Measurements from ENCODE around the gene CCDC183.

CCDC183 gene

GRCh38 chr9:136796238-136796774 lies at the start of gene CCDC183:
Gene CCDC183, plus strand, starts transcription at chr9:136796338. Its CDS starts 60 bp downstream, at chr9:136796398.
- DNase-seq (ENCODE audit: low read depth): no peak
- TF ChIP-seq CTCF (conservative IDR thresholded peaks at IDR 0.05; ENCODE audit: low read depth, low read length): no peak
- no peak within 1 kb of the TSS for H3K4me3 ChIP-seq (ENCODE audit: low read depth, low read length)

GRCh38 chr9:136746621-136747020 lies 49.5 kb upstream of the CCDC183 start:
- no peak for TF ChIP-seq CTCF (conservative IDR thresholded peaks at IDR 0.05; ENCODE audit: low read depth, low read length)
- no peak for DNase-seq (ENCODE audit: low read depth)
- H3K4me3 ChIP-seq (ENCODE audit: low read depth, low read length): no peak overlapping the region

GRCh38 chr9:136747161-136748060 lies 48.7 kb upstream of the CCDC183 start:
- TF ChIP-seq CTCF (conservative IDR thresholded peaks at IDR 0.05; ENCODE audit: low read depth, low read length): no peak
- no peak overlapping the region for H3K4me3 ChIP-seq (ENCODE audit: low read depth, low read length)
- no peak for DNase-seq (ENCODE audit: low read depth)

GRCh38 chr9:136748201-136748600 lies 47.9 kb upstream of the CCDC183 start, which contains the start of gene LCN6:
Gene LCN6, minus strand, starts transcription at chr9:136748525. Its CDS starts 42 bp downstream, at chr9:136748483.
- H3K4me3 ChIP-seq (ENCODE audit: low read depth, low read length): no peak within 1 kb of the TSS
- DNase-seq (ENCODE audit: low read depth): no peak
- TF ChIP-seq CTCF (conservative IDR thresholded peaks at IDR 0.05; ENCODE audit: low read depth, low read length): no peak

GRCh38 chr9:136748666-136749611 lies 47.2 kb upstream of the CCDC183 start:
- H3K4me3 ChIP-seq (ENCODE audit: low read depth, low read length): no peak overlapping the region
- no peak for DNase-seq (ENCODE audit: low read depth)
- no peak for TF ChIP-seq CTCF (conservative IDR thresholded peaks at IDR 0.05; ENCODE audit: low read depth, low read length)

- DNase-seq (ENCODE audit: low read depth): no peak
- no peak overlapping the region for H3K4me3 ChIP-seq (ENCODE audit: low read depth, low read length)
- TF ChIP-seq CTCF (conservative IDR thresholded peaks at IDR 0.05; ENCODE audit: low read depth, low read length): no peak
Observed at GRCh38 chr9:136750526-136750925, 45.6 kb upstream of the CCDC183 start.
